Measurements from ENCODE around the gene PRKAR1B.

PRKAR1B gene

GRCh38 chr7:543501-544337, 183.4 kb downstream of the PRKAR1B start:
- Histone ChIP-seq H3K4me2 (ENCODE audit: low read length) (no peak overlapping the region), H3K27ac (ENCODE audit: low read depth, low read length, poor library complexity, severe bottlenecking) (no peak overlapping the region)

GRCh38 chr7:542713-543500, 184.2 kb downstream of the PRKAR1B start:
- Histone ChIP-seq H4K20me1 (ENCODE audit: insufficient read depth, low read length) (no peaks in the 10 kb centered on the region), H3K9ac (ENCODE audit: low read length) (no peak overlapping the region), H3K27ac (ENCODE audit: low read depth, low read length, poor library complexity, severe bottlenecking) (no peak overlapping the region), H3K9me2 (ENCODE audit: low read depth, low read length) (no peaks in the 10 kb centered on the region), H3K4me2 (ENCODE audit: low read length) (no peak overlapping the region), H3K4me1 (ENCODE audit: insufficient read depth, low read length, severe bottlenecking) (no peaks in the 10 kb centered on the region), H3K4me3 (ENCODE audit: low read depth, low read length, poor library complexity, severe bottlenecking) (no peak overlapping the region), H3K79me2 (ENCODE audit: insufficient read depth, low read length) (no peaks in the 10 kb centered on the region), H3F3A (ENCODE audit: insufficient read depth, low read length) (no peaks in the 10 kb centered on the region), H2AFZ (ENCODE audit: low read length) (no peak overlapping the region), H3K27me3 (ENCODE audit: insufficient read depth, low read length) (peaks cover 2% of the 10 kb centered on the region; the same call in 1 of the 2 replicates), H3K36me3 (ENCODE audit: insufficient read depth, low read length) (no peaks in the 10 kb centered on the region), H3K9me3 (ENCODE audit: low read length) (no peaks in the 10 kb centered on the region)
- no peak for TF ChIP-seq CTCF (IDR thresholded peaks at IDR 0.05; ENCODE audit: low read length)
- TF ChIP-seq EZH2 (IDR thresholded peaks at IDR 0.05; ENCODE audit: borderline replicate concordance, low read length) = no peak

More at GRCh38 chr7:543501-544337, 183.4 kb downstream of the PRKAR1B start:
- Histone ChIP-seq H3K9ac (ENCODE audit: low read length) (no peak overlapping the region), H3K4me3 (ENCODE audit: low read depth, low read length, poor library complexity, severe bottlenecking) (no peak overlapping the region), H3K79me2 (ENCODE audit: insufficient read depth, low read length) (no peaks in the 10 kb centered on the region), H2AFZ (ENCODE audit: low read length) (no peak overlapping the region), H3K27me3 (ENCODE audit: insufficient read depth, low read length) (no peaks in the 10 kb centered on the region; the same call in 1 of the 2 replicates), H3F3A (ENCODE audit: insufficient read depth, low read length) (no peaks in the 10 kb centered on the region), H3K4me1 (ENCODE audit: insufficient read depth, low read length, severe bottlenecking) (no peaks in the 10 kb centered on the region), H3K9me2 (ENCODE audit: low read depth, low read length) (no peaks in the 10 kb centered on the region), H3K9me3 (ENCODE audit: low read length) (no peaks in the 10 kb centered on the region), H3K36me3 (ENCODE audit: insufficient read depth, low read length) (no peaks in the 10 kb centered on the region), H4K20me1 (ENCODE audit: insufficient read depth, low read length) (no peaks in the 10 kb centered on the region)
- TF ChIP-seq CTCF (IDR thresholded peaks at IDR 0.05; ENCODE audit: low read length) (no peak), EZH2 (IDR thresholded peaks at IDR 0.05; ENCODE audit: borderline replicate concordance, low read length) (no peak)

GRCh38 chr7:542131-542712, 184.9 kb downstream of the PRKAR1B start:
- Histone ChIP-seq H3K4me1 (ENCODE audit: insufficient read depth, low read length, severe bottlenecking) (no peaks in the 10 kb centered on the region), H3K27me3 (ENCODE audit: insufficient read depth, low read length) (peaks cover 2% of the 10 kb centered on the region; the same call in 1 of the 2 replicates), H3K4me3 (ENCODE audit: low read depth, low read length, poor library complexity, severe bottlenecking) (no peak overlapping the region), H3K9ac (ENCODE audit: low read length) (no peak overlapping the region), H3F3A (ENCODE audit: insufficient read depth, low read length) (no peaks in the 10 kb centered on the region), H3K9me2 (ENCODE audit: low read depth, low read length) (no peaks in the 10 kb centered on the region), H3K79me2 (ENCODE audit: insufficient read depth, low read length) (no peaks in the 10 kb centered on the region), H2AFZ (ENCODE audit: low read length) (no peak overlapping the region), H3K36me3 (ENCODE audit: insufficient read depth, low read length) (no peaks in the 10 kb centered on the region), H4K20me1 (ENCODE audit: insufficient read depth, low read length) (no peaks in the 10 kb centered on the region), H3K9me3 (ENCODE audit: low read length) (no peaks in the 10 kb centered on the region), H3K4me2 (ENCODE audit: low read length) (no peak overlapping the region), H3K27ac (ENCODE audit: low read depth, low read length, poor library complexity, severe bottlenecking) (no peak overlapping the region)
- TF ChIP-seq CTCF (IDR thresholded peaks at IDR 0.05; ENCODE audit: low read length) (no peak), EZH2 (IDR thresholded peaks at IDR 0.05; ENCODE audit: borderline replicate concordance, low read length) (no peak)

All from OCI-LY1 (cell line).